Esophagus squamous epithelium (tissue), 4 donors: ENCODE data around the gene ADAM19.

Source experiments
- POLR2A ChIP-seq, 4 donors: fragments of 450-650 bp; IDR thresholded peaks; one replicate each; pipeline ENCODE4 v1.6.1; 2017; ENCODE audit warnings: antibody characterized with exemption in 4 of 4, mild to moderate bottlenecking in 4 of 4, moderate library complexity in 3 of 4
- TF ChIP-seq, protein P1 (sequence below), 6 experiments: fragments of 450-650 bp in 4 of 6; fragments of 200-600 bp in 2 of 6; sonication (generic) in 2 of 6; IDR thresholded peaks; one replicate each; pipeline ENCODE4 v1.5.1; 2016 to 2019; ENCODE audit warnings: antibody characterized with exemption in 6 of 6, mild to moderate bottlenecking in 4 of 6, moderate library complexity in 4 of 6

DNA sequence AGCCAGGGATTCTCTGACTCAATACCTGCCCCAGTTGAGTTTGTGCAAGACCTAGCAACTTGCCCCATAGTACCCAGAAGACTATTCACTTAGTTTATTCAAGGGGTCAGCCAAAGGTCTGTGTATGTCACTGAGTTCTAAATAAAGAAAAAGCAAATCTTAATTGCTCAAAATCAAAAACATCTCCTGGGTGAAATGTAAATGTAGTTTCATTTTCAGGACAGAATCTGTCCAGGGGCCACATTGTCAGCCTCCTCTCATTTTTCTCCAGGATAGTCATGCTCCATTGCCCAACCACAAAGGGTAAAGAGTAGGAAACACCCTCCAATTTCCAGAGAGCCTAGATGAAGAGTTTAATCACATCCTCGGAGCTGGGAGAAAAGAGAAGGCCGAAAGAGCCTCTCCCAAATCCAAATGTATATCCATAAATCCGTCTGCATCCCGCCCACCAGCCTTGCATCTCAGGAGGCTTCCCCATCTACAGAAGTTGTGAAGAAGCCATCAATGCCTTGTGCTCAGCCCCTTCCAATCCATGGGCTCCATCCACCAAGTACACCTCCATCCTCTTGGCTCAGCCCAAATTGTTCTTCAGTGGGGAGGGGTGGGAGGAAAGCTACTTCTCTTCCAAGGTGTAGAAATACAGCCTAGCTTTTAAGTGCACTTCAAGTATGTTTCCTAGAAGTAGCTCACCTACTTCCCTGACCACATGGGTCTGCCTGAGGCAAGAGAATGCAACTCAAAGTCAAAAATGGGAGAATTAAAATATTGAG lies 26.9 kb downstream of the ADAM19 start:
- TF ChIP-seq, protein P1, sequence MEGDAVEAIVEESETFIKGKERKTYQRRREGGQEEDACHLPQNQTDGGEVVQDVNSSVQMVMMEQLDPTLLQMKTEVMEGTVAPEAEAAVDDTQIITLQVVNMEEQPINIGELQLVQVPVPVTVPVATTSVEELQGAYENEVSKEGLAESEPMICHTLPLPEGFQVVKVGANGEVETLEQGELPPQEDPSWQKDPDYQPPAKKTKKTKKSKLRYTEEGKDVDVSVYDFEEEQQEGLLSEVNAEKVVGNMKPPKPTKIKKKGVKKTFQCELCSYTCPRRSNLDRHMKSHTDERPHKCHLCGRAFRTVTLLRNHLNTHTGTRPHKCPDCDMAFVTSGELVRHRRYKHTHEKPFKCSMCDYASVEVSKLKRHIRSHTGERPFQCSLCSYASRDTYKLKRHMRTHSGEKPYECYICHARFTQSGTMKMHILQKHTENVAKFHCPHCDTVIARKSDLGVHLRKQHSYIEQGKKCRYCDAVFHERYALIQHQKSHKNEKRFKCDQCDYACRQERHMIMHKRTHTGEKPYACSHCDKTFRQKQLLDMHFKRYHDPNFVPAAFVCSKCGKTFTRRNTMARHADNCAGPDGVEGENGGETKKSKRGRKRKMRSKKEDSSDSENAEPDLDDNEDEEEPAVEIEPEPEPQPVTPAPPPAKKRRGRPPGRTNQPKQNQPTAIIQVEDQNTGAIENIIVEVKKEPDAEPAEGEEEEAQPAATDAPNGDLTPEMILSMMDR (IDR thresholded peaks at IDR 0.05) = no peak
- TF ChIP-seq POLR2A (IDR thresholded peaks at IDR 0.05) = no peak
